Measurements from ENCODE around the gene IRAK4. TPM values are rescaled to one million over a fixed set of nuclear protein-coding genes. Genes with fewer than 3 reads are reported as not detected.

Gene IRAK4
- polyA plus RNA-seq, 4 donors, result 10.6 to 19.9 (median 16.0) TPM

GRCh38 chr12:43807386-43807785 is 48.6 kb downstream of the IRAK4 start:
- DNase-seq, result no peak
- Histone ChIP-seq H3K27ac (ENCODE audit: low read depth in 1 of 3, low read length in 2 of 3) (no peak overlapping the region), H3K36me3 (ENCODE audit: control insufficient read depth in 3 of 3, insufficient read depth in 2 of 3, low read depth in 1 of 3, low read length in 3 of 3) (no peaks in the 10 kb centered on the region), H3K4me3 (ENCODE audit: low read depth in 1 of 3, low read length in 3 of 3) (no peak overlapping the region), H3K4me1 (ENCODE audit: control insufficient read depth in 3 of 3, insufficient read depth in 2 of 3, low read depth in 1 of 3, low read length in 2 of 3) (peaks cover 0 to 6% (median 0%) of the 10 kb centered on the region in 3 donors), H3K27me3 (ENCODE audit: control insufficient read depth in 3 of 3, insufficient read depth in 3 of 3, low read length in 3 of 3) (no peaks in the 10 kb centered on the region), H3K9me3 (ENCODE audit: control insufficient read depth in 2 of 2, insufficient read depth in 1 of 2, low read depth in 1 of 2, low read length in 1 of 2) (no peaks in the 10 kb centered on the region)
- FAIRE-seq, result no peak
- 83 to 94% (median 85%) methylated on average over 3 of the region's 3 CpGs for WGBS, 3 donors

GRCh38 chr12:43812057-43812456 is 53.3 kb downstream of the IRAK4 start:
- 91 to 95% (median 93%) methylated on average over 2 of the region's 2 CpGs for WGBS, 3 donors
- DNase-seq, result no peak
- Histone ChIP-seq H3K4me1 (ENCODE audit: control insufficient read depth in 3 of 3, insufficient read depth in 2 of 3, low read depth in 1 of 3, low read length in 2 of 3) (peaks cover 0 to 7% (median 0%) of the 10 kb centered on the region in 3 donors), H3K4me3 (ENCODE audit: low read depth in 1 of 3, low read length in 3 of 3) (no peak overlapping the region), H3K36me3 (ENCODE audit: control insufficient read depth in 3 of 3, insufficient read depth in 2 of 3, low read depth in 1 of 3, low read length in 3 of 3) (no peaks in the 10 kb centered on the region), H3K27ac (ENCODE audit: low read depth in 1 of 3, low read length in 2 of 3) (no peak overlapping the region), H3K9me3 (ENCODE audit: control insufficient read depth in 2 of 2, insufficient read depth in 1 of 2, low read depth in 1 of 2, low read length in 1 of 2) (no peaks in the 10 kb centered on the region), H3K27me3 (ENCODE audit: control insufficient read depth in 3 of 3, insufficient read depth in 3 of 3, low read length in 3 of 3) (no peaks in the 10 kb centered on the region)
- no peak for FAIRE-seq

GRCh38 chr12:43812926-43813325 is 54.2 kb downstream of the IRAK4 start:
- no peak overlapping the region for H3K27ac ChIP-seq (ENCODE audit: low read depth in 1 of 3, low read length in 2 of 3)
- WGBS, 3 donors, result 91 to 96% (median 91%) methylated on average over 4 of the region's 4 CpGs
- no peak for FAIRE-seq

DNA sequence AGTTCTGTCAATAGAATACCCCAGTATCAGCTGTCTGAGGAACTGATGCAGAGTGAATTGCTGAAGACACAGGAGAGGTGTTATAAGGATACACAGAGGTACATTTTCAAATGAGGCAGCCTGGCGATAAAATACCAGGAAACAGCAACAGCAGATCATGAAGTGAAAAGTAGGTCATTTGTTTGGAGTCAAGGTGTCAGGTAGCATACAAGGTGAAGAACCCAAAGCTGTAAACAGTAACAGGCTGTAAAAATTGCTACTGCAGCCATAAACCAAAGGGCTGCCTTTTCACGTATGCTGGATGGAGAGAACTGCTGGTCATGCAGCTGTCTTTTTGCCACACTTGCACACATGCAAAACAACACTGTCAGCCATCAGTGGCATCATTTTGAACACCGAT is 56.7 kb downstream of the IRAK4 start:
- Histone ChIP-seq H3K4me1 (ENCODE audit: control insufficient read depth in 3 of 3, insufficient read depth in 2 of 3, low read depth in 1 of 3, low read length in 2 of 3) (peaks cover 0 to 4% (median 0%) of the 10 kb centered on the region in 3 donors), H3K27ac (ENCODE audit: low read depth in 1 of 3, low read length in 2 of 3) (no peak overlapping the region), H3K4me3 (ENCODE audit: low read depth in 1 of 3, low read length in 3 of 3) (no peak overlapping the region), H3K36me3 (ENCODE audit: control insufficient read depth in 3 of 3, insufficient read depth in 2 of 3, low read depth in 1 of 3, low read length in 3 of 3) (no peaks in the 10 kb centered on the region), H3K9me3 (ENCODE audit: control insufficient read depth in 2 of 2, insufficient read depth in 1 of 2, low read depth in 1 of 2, low read length in 1 of 2) (no peaks in the 10 kb centered on the region), H3K27me3 (ENCODE audit: control insufficient read depth in 3 of 3, insufficient read depth in 3 of 3, low read length in 3 of 3) (no peaks in the 10 kb centered on the region)
- FAIRE-seq (no peak), DNase-seq (peak in 1 of 2 donors; percentile 54)
- WGBS, 3 donors, result 22 to 59% (median 49%) methylated on average over 3 of the region's 3 CpGs

More at GRCh38 chr12:43812926-43813325, 54.2 kb downstream of the IRAK4 start:
- Histone ChIP-seq H3K4me1 (ENCODE audit: control insufficient read depth in 3 of 3, insufficient read depth in 2 of 3, low read depth in 1 of 3, low read length in 2 of 3) (peaks cover 0 to 4% (median 0%) of the 10 kb centered on the region in 3 donors), H3K9me3 (ENCODE audit: control insufficient read depth in 2 of 2, insufficient read depth in 1 of 2, low read depth in 1 of 2, low read length in 1 of 2) (no peaks in the 10 kb centered on the region), H3K27me3 (ENCODE audit: control insufficient read depth in 3 of 3, insufficient read depth in 3 of 3, low read length in 3 of 3) (no peaks in the 10 kb centered on the region), H3K4me3 (ENCODE audit: low read depth in 1 of 3, low read length in 3 of 3) (no peak overlapping the region), H3K36me3 (ENCODE audit: control insufficient read depth in 3 of 3, insufficient read depth in 2 of 3, low read depth in 1 of 3, low read length in 3 of 3) (no peaks in the 10 kb centered on the region)
- no peak for DNase-seq

DNA sequence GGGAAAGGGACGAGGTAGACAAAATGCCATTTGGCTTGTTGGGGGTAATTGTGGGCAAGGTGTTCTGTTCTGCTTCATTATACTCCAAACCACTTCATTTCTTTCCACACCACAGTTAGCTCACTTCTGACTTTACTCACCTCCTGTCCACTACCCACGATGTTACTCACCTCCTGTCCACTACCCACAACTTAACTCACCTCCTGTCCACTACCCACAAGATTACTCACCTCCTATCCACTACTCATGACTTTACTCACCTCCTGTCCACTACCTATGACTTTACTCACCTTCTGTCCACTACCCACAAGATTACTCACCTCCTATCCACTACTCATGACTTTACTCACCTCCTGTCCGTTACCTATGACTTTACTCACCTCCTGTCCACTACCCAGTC is 57.4 kb downstream of the IRAK4 start:
- DNase-seq (no peak), FAIRE-seq (no peak)
- Histone ChIP-seq H3K27me3 (ENCODE audit: control insufficient read depth in 3 of 3, insufficient read depth in 3 of 3, low read length in 3 of 3) (no peaks in the 10 kb centered on the region), H3K4me3 (ENCODE audit: low read depth in 1 of 3, low read length in 3 of 3) (no peak overlapping the region), H3K27ac (ENCODE audit: low read depth in 1 of 3, low read length in 2 of 3) (no peak overlapping the region), H3K9me3 (ENCODE audit: control insufficient read depth in 2 of 2, insufficient read depth in 1 of 2, low read depth in 1 of 2, low read length in 1 of 2) (no peaks in the 10 kb centered on the region), H3K36me3 (ENCODE audit: control insufficient read depth in 3 of 3, insufficient read depth in 2 of 3, low read depth in 1 of 3, low read length in 3 of 3) (no peaks in the 10 kb centered on the region), H3K4me1 (ENCODE audit: control insufficient read depth in 3 of 3, insufficient read depth in 2 of 3, low read depth in 1 of 3, low read length in 2 of 3) (peaks cover 0 to 4% (median 0%) of the 10 kb centered on the region in 3 donors)
- 61 to 76% (median 65%) methylated on average over 3 of the region's 3 CpGs for WGBS, 3 donors

DNA sequence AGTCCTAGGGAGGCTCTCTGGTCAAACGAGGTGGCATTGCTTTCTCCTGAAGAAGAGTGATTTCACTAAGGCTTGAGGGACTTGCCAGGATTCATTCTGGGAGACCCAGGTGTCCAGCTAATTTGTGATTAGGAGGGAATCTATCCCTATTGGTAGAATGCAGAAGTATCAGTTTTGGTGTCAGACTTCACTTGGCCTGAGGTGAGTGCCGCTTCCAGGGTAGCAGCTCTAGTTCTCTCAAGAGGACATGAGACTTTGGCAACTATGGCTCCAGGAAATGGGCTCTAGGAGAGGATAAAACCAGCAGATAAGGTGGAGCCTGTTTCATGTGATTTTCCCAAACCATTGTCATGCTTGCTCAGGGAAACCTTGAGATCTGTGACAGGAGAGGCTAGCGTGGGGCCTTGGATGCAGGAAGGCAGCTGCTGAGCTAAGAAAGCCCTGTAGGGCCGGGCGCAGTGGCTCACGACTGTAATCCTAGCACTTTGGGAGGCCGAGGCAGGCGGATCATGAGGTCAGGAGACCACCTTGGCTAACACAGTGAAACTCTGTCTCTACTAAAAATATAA is 65.5 kb downstream of the IRAK4 start:
- 88 to 92% (median 90%) methylated on average over 8 of the region's 8 CpGs for WGBS, 3 donors
- Histone ChIP-seq H3K27ac (ENCODE audit: low read depth in 1 of 3, low read length in 2 of 3) (no peak overlapping the region), H3K4me1 (ENCODE audit: control insufficient read depth in 3 of 3, insufficient read depth in 2 of 3, low read depth in 1 of 3, low read length in 2 of 3) (no peaks in the 10 kb centered on the region), H3K27me3 (ENCODE audit: control insufficient read depth in 3 of 3, insufficient read depth in 3 of 3, low read length in 3 of 3) (no peaks in the 10 kb centered on the region), H3K36me3 (ENCODE audit: control insufficient read depth in 3 of 3, insufficient read depth in 2 of 3, low read depth in 1 of 3, low read length in 3 of 3) (no peaks in the 10 kb centered on the region), H3K4me3 (ENCODE audit: low read depth in 1 of 3, low read length in 3 of 3) (no peak overlapping the region), H3K9me3 (ENCODE audit: control insufficient read depth in 2 of 2, insufficient read depth in 1 of 2, low read depth in 1 of 2, low read length in 1 of 2) (no peaks in the 10 kb centered on the region)
- FAIRE-seq (no peak), DNase-seq (no peak)

DNA sequence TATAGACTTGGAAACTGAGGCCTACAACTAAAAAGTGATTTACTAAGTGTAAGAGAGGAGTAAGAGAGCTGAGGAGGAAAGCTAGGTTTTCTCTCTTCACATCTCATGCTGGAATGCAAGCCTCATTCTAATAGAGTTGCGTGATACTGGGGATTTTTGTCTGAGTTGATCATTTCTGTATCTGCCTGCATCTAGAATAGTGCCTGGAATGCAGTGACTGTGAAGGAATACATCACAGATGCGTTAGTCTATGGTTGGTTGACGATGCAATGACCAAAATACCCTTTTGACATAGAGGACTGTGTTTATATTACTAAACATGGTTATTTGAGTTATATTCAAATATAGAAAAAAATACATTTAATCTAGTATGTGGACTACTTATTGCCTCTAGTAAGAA is 67.9 kb downstream of the IRAK4 start:
- Histone ChIP-seq H3K4me3 (ENCODE audit: low read depth in 1 of 3, low read length in 3 of 3) (no peak overlapping the region), H3K27ac (ENCODE audit: low read depth in 1 of 3, low read length in 2 of 3) (no peak overlapping the region), H3K27me3 (ENCODE audit: control insufficient read depth in 3 of 3, insufficient read depth in 3 of 3, low read length in 3 of 3) (no peaks in the 10 kb centered on the region), H3K4me1 (ENCODE audit: control insufficient read depth in 3 of 3, insufficient read depth in 2 of 3, low read depth in 1 of 3, low read length in 2 of 3) (no peaks in the 10 kb centered on the region), H3K36me3 (ENCODE audit: control insufficient read depth in 3 of 3, insufficient read depth in 2 of 3, low read depth in 1 of 3, low read length in 3 of 3) (no peaks in the 10 kb centered on the region), H3K9me3 (ENCODE audit: control insufficient read depth in 2 of 2, insufficient read depth in 1 of 2, low read depth in 1 of 2, low read length in 1 of 2) (no peaks in the 10 kb centered on the region)
- DNase-seq (no peak), FAIRE-seq (no peak)
- 85 to 94% (median 93%) methylated on average over 3 of the region's 3 CpGs for WGBS, 3 donors

DNA sequence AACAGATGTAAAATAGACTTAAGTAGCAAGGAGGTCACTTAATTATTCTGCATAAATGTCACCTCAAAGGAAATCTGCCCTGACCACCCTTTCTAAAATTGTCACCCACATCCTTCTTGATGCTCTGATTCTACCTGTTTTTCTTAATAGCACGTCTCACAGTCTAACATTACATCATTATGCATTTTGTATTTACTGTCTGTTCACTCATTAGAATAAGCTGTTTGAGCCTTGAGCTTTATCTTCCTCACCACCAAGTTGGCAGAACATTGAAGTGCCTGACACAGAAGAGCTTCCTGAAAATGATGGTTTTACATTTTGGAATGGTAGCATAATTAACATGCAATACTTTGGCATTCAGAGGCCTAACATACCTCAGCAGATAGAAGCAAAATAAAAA is 68.3 kb downstream of the IRAK4 start:
- whole genome bisulfite sequencing, 3 donors, result 62 to 84% (median 75%) methylated on average over 1 of the region's 1 CpG
- FAIRE-seq, result no peak

More for the DNA sequence above, 68.3 kb downstream of the IRAK4 start:
- DNase-seq, result no peak
- Histone ChIP-seq H3K27me3 (ENCODE audit: control insufficient read depth in 3 of 3, insufficient read depth in 3 of 3, low read length in 3 of 3) (no peaks in the 10 kb centered on the region), H3K4me3 (ENCODE audit: low read depth in 1 of 3, low read length in 3 of 3) (no peak overlapping the region), H3K9me3 (ENCODE audit: control insufficient read depth in 2 of 2, insufficient read depth in 1 of 2, low read depth in 1 of 2, low read length in 1 of 2) (no peaks in the 10 kb centered on the region), H3K36me3 (ENCODE audit: control insufficient read depth in 3 of 3, insufficient read depth in 2 of 3, low read depth in 1 of 3, low read length in 3 of 3) (no peaks in the 10 kb centered on the region), H3K27ac (ENCODE audit: low read depth in 1 of 3, low read length in 2 of 3) (no peak overlapping the region), H3K4me1 (ENCODE audit: control insufficient read depth in 3 of 3, insufficient read depth in 2 of 3, low read depth in 1 of 3, low read length in 2 of 3) (peaks cover 0 to 3% (median 0%) of the 10 kb centered on the region in 3 donors)
